Immature natural killer cell (primary cell): ENCODE results near the gene TBC1D7. TPM values are rescaled to one million over a fixed set of nuclear protein-coding genes. Genes with fewer than 3 reads are reported as not detected.

Source experiments
- DNase-seq, 3 donors: peaks; one replicate each; pipeline ENCODE4 v3.0.0; 2022; ENCODE audit warnings: mixed read lengths in 1 of 3
- H3K27ac Mint-ChIP-seq, 6 donors: one replicate each; pipeline ENCODE4 v1.8.0; 2020; ENCODE audit warnings: mixed read lengths in 6 of 6, mild to moderate bottlenecking in 5 of 6, inconsistent platforms in 4 of 6, moderate library complexity in 3 of 6
- H3K27me3 Mint-ChIP-seq, 3 donors: one replicate each; pipeline ENCODE4 v1.8.0; 2020 to 2021; ENCODE audit warnings: low read depth in 3 of 3, mild to moderate bottlenecking in 3 of 3, mixed read lengths in 3 of 3, moderate library complexity in 3 of 3, inconsistent platforms in 1 of 3
- H3K36me3 Mint-ChIP-seq, 3 donors: one replicate each; pipeline ENCODE4 v1.8.0; 2020; ENCODE audit warnings: mixed read lengths in 3 of 3, inconsistent platforms in 2 of 3, mild to moderate bottlenecking in 2 of 3
- H3K4me1 Mint-ChIP-seq, 2 donors: one replicate each; pipeline ENCODE4 v1.8.0; 2020; ENCODE audit warnings: inconsistent platforms in 2 of 2, mild to moderate bottlenecking in 2 of 2, mixed read lengths in 2 of 2, moderate library complexity in 1 of 2
- H3K4me3 Mint-ChIP-seq, 5 donors: one replicate each; pipeline ENCODE4 v1.8.0; 2020; ENCODE audit warnings: mild to moderate bottlenecking in 5 of 5, mixed read lengths in 5 of 5, inconsistent platforms in 3 of 5, moderate library complexity in 3 of 5
- H3K9me3 Mint-ChIP-seq, 6 donors: one replicate each; pipeline ENCODE4 v1.8.0; 2020; ENCODE audit warnings: mild to moderate bottlenecking in 6 of 6, mixed read lengths in 6 of 6, inconsistent platforms in 4 of 6, moderate library complexity in 3 of 6
- polyA plus RNA-seq, 3 donors: library from polyadenylated mRNA; unstranded; fragments of 300-500 nt; fragmentation: Illumina TruSeq; gene quantifications; one replicate each; pipeline ENCODE4 v1.2.3, GENCODE V29; 2021

TBC1D7 gene
- polyA plus RNA-seq, 3 donors from 2014 or later: 19.0 to 40.3 (median 23.5) TPM

DNA sequence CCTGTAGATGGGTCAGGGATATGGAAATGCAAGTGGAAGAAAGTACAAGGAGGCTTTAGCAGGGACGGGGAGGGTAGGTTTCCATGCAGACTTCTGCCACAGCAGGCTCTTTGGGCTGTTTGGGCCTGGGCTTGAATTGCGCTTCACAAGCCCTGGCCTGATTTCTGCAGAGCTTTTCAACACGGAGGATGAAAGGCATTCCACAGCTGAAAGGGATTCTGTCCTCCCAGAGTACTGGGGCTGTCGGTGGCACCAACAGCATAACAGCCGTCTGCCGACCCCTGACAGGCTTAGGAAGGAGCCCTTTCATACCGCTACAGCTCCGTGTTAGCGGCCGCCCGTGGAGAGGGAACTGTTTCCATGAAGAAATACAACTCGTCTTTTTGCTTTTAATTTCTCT is 22.9 kb upstream of the TBC1D7 start:
- H3K27ac Mint-ChIP-seq: no peak overlapping the region
- H3K27me3 Mint-ChIP-seq: peaks cover 0 to 3% (median 2%) of the 10 kb centered on the region in 3 donors
- DNase-seq: no peak
- no peaks in the 10 kb centered on the region for H3K9me3 Mint-ChIP-seq
- peaks cover 30 to 34% of the 10 kb centered on the region in 2 donors for H3K4me1 Mint-ChIP-seq
- H3K4me3 Mint-ChIP-seq: no peak overlapping the region
- H3K36me3 Mint-ChIP-seq: peaks cover 0 to 8% (median 0%) of the 10 kb centered on the region in 3 donors

DNA sequence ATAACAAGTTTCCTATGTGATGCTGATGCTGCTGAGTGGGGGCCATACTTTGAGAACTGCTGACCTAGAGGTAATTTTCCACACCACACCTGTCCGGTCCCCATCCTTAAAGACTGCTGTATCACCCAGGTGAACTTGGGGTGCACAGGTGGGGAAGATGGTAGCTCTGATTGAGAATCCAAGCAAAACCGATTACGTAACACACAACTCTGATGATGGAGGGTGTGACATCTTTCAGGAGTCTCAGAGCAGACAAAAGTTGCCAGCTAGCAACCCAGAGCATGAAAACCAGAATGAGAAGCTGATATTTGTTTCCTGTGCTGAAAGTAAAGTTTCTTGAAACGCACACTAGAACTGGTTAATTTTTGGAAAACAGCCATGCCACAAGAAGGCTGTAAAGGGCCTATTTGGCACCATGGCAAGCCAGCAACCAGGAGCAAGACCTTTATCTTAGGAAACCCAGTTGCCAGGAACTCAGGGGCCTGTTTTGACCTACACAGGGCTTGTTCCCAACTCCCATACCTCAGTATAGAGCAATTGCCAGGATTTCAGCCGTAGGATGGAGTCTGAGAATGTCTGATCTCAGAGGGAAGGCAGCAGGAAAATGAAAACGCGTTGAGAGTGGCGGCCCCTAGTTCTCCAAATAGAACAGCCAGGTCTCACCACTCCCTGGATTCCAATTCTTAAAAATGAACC is 21.6 kb upstream of the TBC1D7 start:
- Mint-ChIP-seq H3K4me1 (peaks cover 17 to 21% of the 10 kb centered on the region in 2 donors), H3K9me3 (no peaks in the 10 kb centered on the region), H3K36me3 (peaks cover 0 to 8% (median 0%) of the 10 kb centered on the region in 3 donors), H3K27ac (no peak overlapping the region), H3K4me3 (no peak overlapping the region), H3K27me3 (peaks cover 0 to 2% (median 1%) of the 10 kb centered on the region in 3 donors)
- no peak for DNase-seq

DNA sequence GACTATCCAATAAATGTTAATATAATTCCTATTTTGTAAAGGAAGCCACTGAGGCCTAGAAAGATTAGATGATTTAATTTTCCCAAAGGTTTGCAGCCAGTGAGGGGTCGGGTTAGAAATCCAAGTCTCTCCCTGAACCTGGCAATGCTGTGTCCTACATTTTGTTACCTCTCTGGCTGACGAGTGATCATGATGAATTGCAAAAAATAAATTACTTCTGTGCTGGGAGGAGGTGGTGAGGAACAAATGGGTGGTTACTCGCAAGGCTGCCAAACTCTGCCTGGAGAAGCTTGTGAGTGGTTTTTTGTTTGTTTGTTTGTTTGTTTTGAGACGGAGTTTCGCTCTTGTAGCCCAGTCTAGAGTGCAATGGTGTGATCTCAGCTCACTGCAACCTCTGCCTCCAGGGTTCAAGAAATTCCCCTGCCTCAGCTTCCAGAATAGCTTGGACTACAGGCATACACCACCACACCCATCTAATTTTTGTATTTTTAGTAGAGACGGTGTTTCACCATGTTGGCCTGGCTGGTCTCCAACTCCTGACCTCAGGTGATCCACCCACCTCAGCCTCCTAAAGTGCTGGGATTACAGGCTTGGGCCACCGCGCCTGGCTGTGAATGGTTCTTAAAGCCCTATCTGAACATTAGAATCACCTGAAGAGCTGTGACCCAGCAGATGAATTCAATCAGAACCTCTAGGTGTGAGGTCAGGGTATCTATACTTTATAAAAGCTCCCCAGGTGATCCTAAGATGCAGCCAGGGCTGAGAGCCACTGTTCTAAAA is 20.2 kb upstream of the TBC1D7 start:
- DNase-seq: no peak

DNA sequence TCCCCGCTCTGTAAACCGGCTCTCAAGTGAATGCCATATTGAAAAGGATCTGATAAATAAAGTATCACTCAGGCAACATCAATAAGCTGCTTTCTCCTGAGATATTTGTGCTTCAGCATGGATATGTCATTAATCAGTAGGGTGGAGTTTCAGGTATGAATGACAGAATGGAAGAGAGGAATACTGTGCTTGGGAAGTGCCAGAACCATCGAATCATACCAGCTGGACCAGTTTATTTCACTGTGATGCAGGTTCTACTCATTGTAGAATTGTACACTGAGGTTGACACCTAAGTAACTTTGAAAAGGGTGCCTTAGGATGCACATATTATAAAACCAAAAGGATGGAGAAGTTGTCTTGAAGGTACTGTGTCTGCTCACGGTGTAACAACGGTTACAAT is 17.9 kb upstream of the TBC1D7 start:
- no peak for DNase-seq
- Mint-ChIP-seq H3K27me3 (peaks cover 0 to 3% (median 0%) of the 10 kb centered on the region in 3 donors), H3K9me3 (peaks cover 0 to 2% (median 0%) of the 10 kb centered on the region in 6 donors), H3K36me3 (peaks cover 0 to 22% (median 4%) of the 10 kb centered on the region in 3 donors), H3K4me3 (no peak overlapping the region), H3K27ac (no peak overlapping the region), H3K4me1 (no peaks in the 10 kb centered on the region)

More for the DNA sequence above, 20.2 kb upstream of the TBC1D7 start:
- Mint-ChIP-seq H3K27ac (no peak overlapping the region), H3K27me3 (no peaks in the 10 kb centered on the region), H3K9me3 (no peaks in the 10 kb centered on the region), H3K4me3 (no peak overlapping the region), H3K36me3 (peaks cover 0 to 8% (median 0%) of the 10 kb centered on the region in 3 donors), H3K4me1 (peaks cover 4 to 7% of the 10 kb centered on the region in 2 donors)

DNA sequence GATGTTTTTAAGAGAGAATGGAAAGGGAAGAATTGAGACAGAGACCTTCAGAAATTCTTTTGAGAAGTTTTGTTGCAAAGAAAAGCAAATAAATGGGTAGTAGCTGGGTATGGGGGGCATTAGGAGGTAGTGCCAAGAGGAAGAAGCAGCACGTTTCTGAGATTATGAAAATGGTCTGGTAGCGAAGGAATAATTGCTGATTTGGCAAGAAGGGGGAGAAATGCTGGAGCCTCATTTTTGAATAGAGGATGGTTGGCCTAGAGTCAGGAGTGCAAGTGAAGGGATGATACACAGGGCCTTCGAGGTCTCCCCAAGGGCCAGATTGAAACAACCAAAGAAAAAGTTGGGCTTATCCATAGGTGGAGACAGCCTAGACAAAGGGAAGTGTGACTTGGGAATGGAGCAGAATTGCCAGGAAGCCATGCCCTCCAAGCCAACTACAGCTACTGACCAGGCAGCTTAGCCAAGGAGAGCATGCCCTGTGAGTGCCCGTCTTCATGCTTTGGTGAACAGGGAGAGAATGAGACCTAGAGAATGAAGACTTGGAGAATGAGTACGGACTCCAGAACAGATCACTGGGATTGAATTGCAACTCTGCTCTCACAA is 14.2 kb upstream of the TBC1D7 start:
- Mint-ChIP-seq H3K4me1 (peaks cover 22 to 23% of the 10 kb centered on the region in 2 donors), H3K27ac (no peak overlapping the region), H3K36me3 (peaks cover 0 to 22% (median 4%) of the 10 kb centered on the region in 3 donors), H3K27me3 (peaks cover 0 to 3% (median 0%) of the 10 kb centered on the region in 3 donors), H3K9me3 (peaks cover 0 to 2% (median 0%) of the 10 kb centered on the region in 6 donors), H3K4me3 (no peak overlapping the region)
- DNase-seq: no peak

DNA sequence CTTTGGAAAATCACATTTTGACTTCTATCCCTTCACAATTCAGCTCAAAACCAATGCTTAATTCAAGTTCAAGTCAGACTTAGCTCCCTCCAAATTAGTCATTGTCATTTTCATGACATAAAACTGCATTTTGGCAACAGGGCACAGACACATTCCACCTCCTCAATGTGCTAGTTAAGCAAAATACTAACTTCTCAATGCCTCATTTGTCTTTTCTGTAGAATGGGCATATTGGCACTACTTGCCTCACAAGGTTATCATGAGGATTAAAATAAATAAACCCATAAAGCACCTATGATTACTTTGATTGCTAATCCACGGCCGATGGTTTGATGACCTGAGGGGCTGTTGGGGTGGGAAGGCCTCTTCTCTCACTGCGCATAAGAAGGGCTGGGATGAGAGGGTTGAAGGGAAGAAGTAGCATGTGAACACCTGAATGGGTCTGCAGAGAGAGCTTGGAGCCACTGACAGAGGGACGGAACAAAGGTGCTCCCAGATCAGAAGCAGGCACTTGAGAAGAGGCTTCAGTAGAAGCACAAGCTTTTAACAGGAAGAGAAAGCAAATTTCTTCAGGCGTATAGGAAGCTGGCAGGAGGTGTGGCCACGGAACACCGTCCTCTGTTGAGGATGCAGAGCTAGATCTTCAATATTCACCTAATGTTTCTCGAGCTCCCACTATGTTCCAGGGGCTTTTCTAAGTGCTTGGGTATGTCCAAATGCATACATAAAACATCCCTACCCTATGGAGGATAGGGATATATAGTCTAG is 11.7 kb upstream of the TBC1D7 start:
- no peak overlapping the region for H3K4me3 Mint-ChIP-seq

DNA sequence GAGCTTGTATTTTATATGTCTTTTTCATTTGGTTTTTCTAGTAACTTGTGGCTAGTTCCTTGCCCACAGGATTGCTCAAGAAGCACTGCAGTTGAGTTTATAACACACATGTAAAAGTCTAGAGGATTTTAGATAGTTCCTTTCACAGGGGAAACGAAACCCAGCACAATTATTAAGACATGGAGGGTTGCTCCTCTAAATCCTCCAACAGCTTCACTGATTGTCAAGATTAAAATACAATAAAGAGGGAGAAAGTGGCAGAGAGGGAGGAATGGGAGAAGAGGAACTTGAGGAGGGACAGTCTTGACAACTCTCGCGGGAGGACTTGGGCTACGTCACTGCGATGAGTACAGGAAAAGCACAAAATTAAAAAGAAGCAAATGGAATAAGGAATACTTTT is 9.7 kb upstream of the TBC1D7 start:
- Mint-ChIP-seq H3K4me3 (peak overlapping the region; percentile 34 to 71 (median 65)), H3K27me3 (peaks cover 0 to 6% (median 3%) of the 10 kb centered on the region in 3 donors), H3K27ac (peak overlapping the region in 5 of 6 donors; percentile 63 to 89 (median 65)), H3K9me3 (peaks cover 0 to 2% (median 0%) of the 10 kb centered on the region in 6 donors), H3K36me3 (peaks cover 0 to 18% (median 4%) of the 10 kb centered on the region in 3 donors), H3K4me1 (peaks cover 33 to 36% of the 10 kb centered on the region in 2 donors)
- no peak for DNase-seq

More for the DNA sequence above, 11.7 kb upstream of the TBC1D7 start:
- peaks cover 33 to 36% of the 10 kb centered on the region in 2 donors for H3K4me1 Mint-ChIP-seq
- peaks cover 0 to 18% (median 4%) of the 10 kb centered on the region in 3 donors for H3K36me3 Mint-ChIP-seq
- no peak for DNase-seq
- peak overlapping the region in 1 of 6 donors; percentile 4 for H3K27ac Mint-ChIP-seq
- peaks cover 0 to 2% (median 0%) of the 10 kb centered on the region in 6 donors for H3K9me3 Mint-ChIP-seq
- H3K27me3 Mint-ChIP-seq: peaks cover 0 to 5% (median 0%) of the 10 kb centered on the region in 3 donors

DNA sequence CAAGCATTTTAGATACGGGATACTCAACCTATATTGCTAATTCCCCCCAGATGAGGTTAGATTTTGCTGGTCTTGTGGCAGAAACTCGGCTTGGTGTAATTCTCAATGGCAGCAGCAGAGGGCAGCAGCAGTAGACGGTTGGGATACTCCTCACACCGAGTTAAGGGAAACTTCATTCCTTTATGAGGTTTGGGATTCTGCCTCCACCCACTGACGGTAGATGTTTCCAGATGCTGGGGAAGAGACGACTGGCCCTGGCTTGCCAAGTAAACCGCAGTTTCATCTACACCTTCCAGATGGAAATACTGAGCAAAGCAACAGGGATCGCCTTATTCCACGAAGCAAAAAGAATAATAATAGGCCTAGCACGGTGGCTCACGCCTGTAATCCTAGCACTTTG is 8.2 kb upstream of the TBC1D7 start:
- H3K36me3 Mint-ChIP-seq: peaks cover 0 to 3% (median 0%) of the 10 kb centered on the region in 3 donors
- peaks cover 0 to 3% (median 2%) of the 10 kb centered on the region in 3 donors for H3K27me3 Mint-ChIP-seq
- peak overlapping the region in 2 of 5 donors; percentile 41 to 61 for H3K4me3 Mint-ChIP-seq
- H3K9me3 Mint-ChIP-seq: no peaks in the 10 kb centered on the region
- H3K4me1 Mint-ChIP-seq: peaks cover 33 to 36% of the 10 kb centered on the region in 2 donors
- DNase-seq: peak; percentile 67 to 70 (median 69)
- peak overlapping the region in 3 of 6 donors; percentile 5 to 41 (median 13) for H3K27ac Mint-ChIP-seq

DNA sequence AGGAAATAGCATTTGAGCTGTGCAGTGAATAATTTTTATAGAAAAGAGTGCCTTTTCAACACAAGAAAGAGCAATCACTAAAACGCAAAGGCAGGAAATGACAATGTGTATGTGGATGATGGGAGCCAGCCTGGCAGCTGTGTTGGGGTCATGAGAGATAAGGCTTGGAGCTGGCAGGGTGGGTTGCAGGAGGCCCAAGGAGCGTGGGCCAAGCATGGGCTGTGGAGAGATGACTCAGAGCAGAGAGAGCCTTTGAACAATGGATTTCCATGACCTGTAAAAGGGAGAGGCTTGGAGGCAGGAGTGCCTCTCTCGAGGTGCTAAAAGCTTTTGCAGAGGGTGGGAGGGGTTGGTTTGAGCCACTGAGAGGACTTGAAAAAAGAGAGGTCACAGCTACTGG is 6.6 kb upstream of the TBC1D7 start:
- Mint-ChIP-seq H3K36me3 (no peaks in the 10 kb centered on the region), H3K27ac (no peak overlapping the region), H3K4me1 (peaks cover 29 to 32% of the 10 kb centered on the region in 2 donors), H3K27me3 (peaks cover 2 to 3% (median 2%) of the 10 kb centered on the region in 3 donors), H3K4me3 (no peak overlapping the region), H3K9me3 (no peaks in the 10 kb centered on the region)
- DNase-seq: no peak

DNA sequence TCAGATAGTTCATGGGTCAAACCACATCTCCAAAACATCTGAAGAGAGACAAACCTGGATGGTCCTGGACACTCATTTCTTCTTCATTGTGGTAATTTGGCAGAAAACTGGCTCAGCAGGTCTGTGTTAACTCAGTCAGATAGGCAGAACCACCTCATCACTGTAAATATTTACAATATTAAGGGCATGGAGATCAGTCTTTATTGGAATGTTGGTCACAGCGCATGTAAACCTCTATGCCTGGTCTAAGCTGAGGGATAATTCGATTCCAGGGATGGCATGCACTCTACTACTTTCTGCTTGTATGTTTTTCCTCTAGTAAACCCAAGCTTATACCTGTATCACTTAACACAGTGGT is 4.0 kb upstream of the TBC1D7 start:
- peaks cover 27 to 31% of the 10 kb centered on the region in 2 donors for H3K4me1 Mint-ChIP-seq
- H3K9me3 Mint-ChIP-seq: no peaks in the 10 kb centered on the region
- no peak overlapping the region for H3K4me3 Mint-ChIP-seq
- no peak overlapping the region for H3K27ac Mint-ChIP-seq
- no peaks in the 10 kb centered on the region for H3K36me3 Mint-ChIP-seq
- peaks cover 2 to 10% (median 3%) of the 10 kb centered on the region in 3 donors for H3K27me3 Mint-ChIP-seq
- DNase-seq: no peak

DNA sequence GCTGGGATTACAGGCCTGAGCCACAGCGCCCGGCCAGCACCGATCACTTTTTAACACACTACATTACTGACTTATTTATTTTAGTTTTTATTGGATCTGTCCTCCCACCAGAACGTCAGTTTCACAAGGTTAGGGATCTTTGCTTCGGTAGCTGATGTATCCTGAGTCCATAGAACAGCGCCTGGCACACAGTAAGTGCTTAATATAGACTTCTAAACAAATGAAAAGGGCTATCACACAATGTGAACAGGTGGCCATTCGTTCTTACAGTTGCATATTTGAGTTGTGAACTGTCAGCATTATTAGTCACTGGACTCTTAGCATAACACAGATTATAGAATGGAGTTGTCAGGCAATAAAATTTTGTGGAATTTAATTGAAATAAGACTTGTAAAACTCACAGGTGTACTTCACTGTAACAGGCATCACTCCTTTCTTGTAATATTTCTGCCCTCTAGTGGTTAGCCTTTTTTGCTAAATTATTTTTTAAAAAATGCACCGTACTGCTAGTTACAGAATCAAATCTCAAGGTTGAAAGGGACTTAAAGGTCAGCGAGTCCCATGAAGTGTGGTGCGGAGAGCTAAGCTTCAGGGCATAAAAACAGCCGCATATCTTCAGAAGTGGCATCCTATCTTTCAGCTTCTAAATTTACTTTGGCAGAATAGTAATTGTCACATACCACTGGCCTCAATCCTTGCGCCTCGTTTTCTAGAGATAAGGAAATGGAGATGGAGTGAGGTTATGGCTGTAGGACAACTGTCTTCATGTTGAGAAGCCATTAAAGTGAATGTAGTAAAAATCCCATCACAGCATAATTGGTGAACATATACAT is 3.4 kb upstream of the TBC1D7 start:
- DNase-seq: peak in 2 of 3 donors; percentile 13 to 30

DNA sequence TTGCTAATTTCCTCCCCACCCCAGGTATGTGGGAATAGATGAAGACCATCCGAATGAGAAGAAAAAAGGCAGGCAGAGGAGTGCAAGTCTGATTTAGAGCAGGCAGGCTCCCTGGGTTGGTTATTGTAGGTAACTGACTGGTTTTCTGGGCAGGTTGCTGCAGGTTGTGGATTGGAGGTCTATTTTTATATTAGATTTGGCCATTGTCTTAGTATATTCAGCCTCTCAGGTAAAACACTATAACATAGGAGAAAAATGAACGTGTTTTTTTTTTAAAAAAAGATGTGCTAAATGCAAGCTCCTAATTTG is 492 bp upstream of the TBC1D7 start:
- H3K9me3 Mint-ChIP-seq: no peaks in the 10 kb centered on the region
- DNase-seq: no peak
- peaks cover 24 to 31% of the 10 kb centered on the region in 2 donors for H3K4me1 Mint-ChIP-seq
- H3K4me3 Mint-ChIP-seq: peak overlapping the region; percentile 95 to 96 (median 95)
- H3K27ac Mint-ChIP-seq: peak overlapping the region; percentile 92 to 99 (median 98)
- peaks cover 2 to 8% (median 3%) of the 10 kb centered on the region in 3 donors for H3K27me3 Mint-ChIP-seq
- H3K36me3 Mint-ChIP-seq: peaks cover under 1 to 8% (median 5%) of the 10 kb centered on the region in 3 donors

More for the DNA sequence above, 3.4 kb upstream of the TBC1D7 start:
- H3K4me3 Mint-ChIP-seq: no peak overlapping the region
- no peaks in the 10 kb centered on the region for H3K9me3 Mint-ChIP-seq
- H3K27me3 Mint-ChIP-seq: peaks cover 2 to 10% (median 3%) of the 10 kb centered on the region in 3 donors
- no peaks in the 10 kb centered on the region for H3K36me3 Mint-ChIP-seq
- peaks cover 25 to 32% of the 10 kb centered on the region in 2 donors for H3K4me1 Mint-ChIP-seq
- H3K27ac Mint-ChIP-seq: peak overlapping the region in 1 of 6 donors; percentile 16
